B cell (primary cell): ENCODE measurements around the gene FANCC. TPM values are rescaled to one million over a fixed set of nuclear protein-coding genes. Genes with fewer than 3 reads are reported as not detected.

Source experiments
- ATAC-seq: fragments of 200-7000 bp; cut with Tn5 transposase; one replicate; pipeline ENCODE4 v1.10.0; 2021; ENCODE audit warnings: low read depth, mild to moderate bottlenecking, moderate number of reproducible peaks, moderate library complexity
- CTCF ChIA-PET: fragments of 350-600 bp; sonication (Branson Sonifier 250); formaldehyde crosslinking; loops from one replicate; lab custom pipeline; 2021; ENCODE audit warnings: antibody characterized with exemption, inconsistent platforms; lab: Charles Lee
- POLR2A ChIA-PET: fragments of 350-600 bp; sonication (Branson Sonifier 250); formaldehyde crosslinking; loops from one replicate; lab custom pipeline; 2021; ENCODE audit warnings: antibody characterized with exemption; lab: Charles Lee
- DNase-seq: peaks from one replicate; pipeline ENCODE4 v3.0.0; 2013
- H2AFZ ChIP-seq: 2 replicates; pipeline ENCODE4 v1.6.1; 2012; ENCODE audit warnings: mild to moderate bottlenecking, low read depth, low read length; ENCODE audit not compliant: insufficient read depth, poor library complexity, severe bottlenecking
- H3K27ac ChIP-seq, 2 donors: 1 replicate in 1 of 2; 2 replicates in 1 of 2; pipeline ENCODE4 v1.5.1; 2012 to 2013; ENCODE audit warnings: low read length in 2 of 2, mild to moderate bottlenecking in 2 of 2, moderate library complexity in 1 of 2
- H3K27me3 ChIP-seq, 4 experiments: fragments of 200-600 bp in 1 of 4; sonication (generic) in 1 of 4; replicated peaks in 1 of 4; 1 replicate in 2 of 4; 2 replicates in 2 of 4; pipeline versions ENCODE4 v1.6.1 to v1.7.0; 2013 to 2016; ENCODE audit warnings: low read length in 3 of 4, mild to moderate bottlenecking in 2 of 4, mixed read lengths in 1 of 4, moderate library complexity in 1 of 4; ENCODE audit not compliant: insufficient read depth in 4 of 4, control insufficient read depth in 3 of 4; ENCODE audit errors: control extremely low read depth in 1 of 4
- H3K36me3 ChIP-seq, 2 experiments: replicated peaks in 1 of 2; 1 replicate in 1 of 2; 2 replicates in 1 of 2; pipeline versions ENCODE4 v1.6.1 to v1.7.1; 2013; ENCODE audit warnings: low read length in 1 of 2; ENCODE audit not compliant: insufficient read depth in 2 of 2, control insufficient read depth in 1 of 2; ENCODE audit errors: control extremely low read depth in 1 of 2, extremely low read depth in 1 of 2
- H3K4me1 ChIP-seq, 2 donors: fragments of 200-600 bp in 1 of 2; sonication (generic) in 1 of 2; 1 replicate in 1 of 2; 2 replicates in 1 of 2; pipeline versions ENCODE4 v1.5.1 to v1.6.1; 2013 to 2017; ENCODE audit warnings: low read length in 2 of 2; ENCODE audit not compliant: control insufficient read depth in 2 of 2, insufficient read depth in 2 of 2
- H3K4me2 ChIP-seq: replicated peaks from 2 replicates; pipeline ENCODE3; 2012; ENCODE audit warnings: mild to moderate bottlenecking, low read depth, low read length; ENCODE audit not compliant: poor library complexity, severe bottlenecking
- H3K4me3 ChIP-seq, 5 experiments: fragments of 200-600 bp in 1 of 5; sonication (generic) in 1 of 5; 1 replicate in 3 of 5; 2 replicates in 2 of 5; pipeline versions ENCODE4 v1.5.1 to v1.7.0; 2011 to 2016; ENCODE audit warnings: low read length in 4 of 5, mild to moderate bottlenecking in 4 of 5, low read depth in 2 of 5, control low read depth in 1 of 5, moderate library complexity in 1 of 5; ENCODE audit not compliant: insufficient read depth in 1 of 5; ENCODE audit errors: control extremely low read depth in 1 of 5, extremely low read depth in 1 of 5
- H3K79me2 ChIP-seq: fragments of 200-600 bp; sonication (generic); one replicate; pipeline ENCODE4 v1.6.0; 2016; ENCODE audit warnings: low read length; ENCODE audit not compliant: control insufficient read depth, insufficient read depth
- H3K9ac ChIP-seq: fragments of 200-600 bp; sonication (generic); 2 replicates; pipeline ENCODE4 v1.6.1; 2017; ENCODE audit warnings: mild to moderate bottlenecking, low read length, moderate library complexity
- H3K9me3 ChIP-seq, 3 donors: one replicate each; pipeline versions ENCODE4 v1.6.1 to v1.7.1; 2013; ENCODE audit warnings: low read length in 2 of 3; ENCODE audit not compliant: control insufficient read depth in 2 of 3, insufficient read depth in 1 of 3; ENCODE audit errors: control extremely low read depth in 1 of 3
- H4K20me1 ChIP-seq: 2 replicates; pipeline ENCODE4 v1.6.0; 2012; ENCODE audit warnings: mild to moderate bottlenecking, low read length; ENCODE audit not compliant: insufficient read depth, control insufficient read depth, poor library complexity, severe bottlenecking
- H3K27ac Mint-ChIP-seq: one replicate; pipeline ENCODE4 v1.8.0; 2021; ENCODE audit warnings: mixed read lengths
- H3K27me3 Mint-ChIP-seq: one replicate; pipeline ENCODE4 v1.8.0; 2021; ENCODE audit warnings: mixed read lengths
- H3K4me1 Mint-ChIP-seq: one replicate; pipeline ENCODE4 v1.8.0; 2021; ENCODE audit warnings: mixed read lengths
- H3K4me3 Mint-ChIP-seq: one replicate; pipeline ENCODE4 v1.8.0; 2021; ENCODE audit warnings: mixed read lengths
- H3K9me3 Mint-ChIP-seq: one replicate; pipeline ENCODE4 v1.8.0; 2022; ENCODE audit warnings: mixed read lengths; ENCODE audit not compliant: insufficient read depth
- EZH2 ChIP-seq: IDR thresholded peaks from 2 replicates; pipeline ENCODE4 v1.6.1; 2012; ENCODE audit warnings: borderline replicate concordance, low read depth, mild to moderate bottlenecking, moderate library complexity, low read length; ENCODE audit not compliant: insufficient read depth, poor library complexity, severe bottlenecking
- WGBS: methylation state at CpG from one replicate; pipeline ENCODE4 v1.1.5; 2013; ENCODE audit warnings: missing lambda C conversion rate; ENCODE audit not compliant: insufficient coverage; 5-methylcytosine and 5-hydroxymethylcytosine counted together
- intact Hi-C: fragments of 100-400 bp; cut with micrococcal nuclease; formaldehyde crosslinking; loops from one replicate; pipeline ENCODE4 v1.10.0; 2022
- polyA plus RNA-seq: library from polyadenylated mRNA; depleted of rRNA; stranded (reverse); fragments of >200 nt; gene quantifications from 2 replicates; pipeline ENCODE4 v1.2.3, GENCODE V29; 2012
- total RNA-seq, 2 donors: library from RNA; stranded (reverse); fragments of 120-200 nt in 1 of 2; gene quantifications; 1 replicate in 1 of 2; 2 replicates in 1 of 2; pipeline versions ENCODE4 v1.2.3 to v1.2.4, GENCODE V29; 2013 to 2022
- TF ChIP-seq, protein P1 (sequence below): fragments of 200-600 bp; IDR thresholded peaks from one replicate; pipeline ENCODE4 v1.8.0; 2022; ENCODE audit warnings: antibody characterized with exemption, mild to moderate bottlenecking

FANCC gene
- total and polyA plus RNA-seq, 2 donors (not counting 1 experiment from before 2014, with no cell fraction given) = 1.8 to 11.1 TPM

DNA sequence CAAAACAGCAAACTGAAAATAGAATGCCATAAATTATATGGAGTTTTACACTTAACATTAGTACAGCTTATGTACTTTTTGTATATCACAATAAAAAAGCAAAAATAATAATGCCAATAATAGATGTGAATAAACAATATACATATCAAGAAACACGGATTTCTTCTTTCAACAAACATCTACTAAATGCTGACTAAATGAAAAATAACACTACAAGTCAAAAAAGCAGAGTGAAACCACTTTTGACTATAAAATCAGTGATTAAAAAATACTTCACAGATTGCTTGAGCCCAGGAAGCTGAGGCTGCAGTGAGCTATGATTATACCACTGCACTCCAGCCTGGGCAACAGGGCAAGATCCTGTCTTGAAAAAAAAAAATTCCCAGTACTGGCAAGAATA, 32.2 kb downstream of the FANCC start:
- Histone ChIP-seq H3K4me3 (no peak overlapping the region), H3K9me3 (peaks cover 0 to 14% (median 6%) of the 10 kb centered on the region in 3 donors), H3K27ac (no peak overlapping the region), H2AFZ (no peak overlapping the region), H3K9ac (no peak overlapping the region), H3K4me1 (no peaks in the 10 kb centered on the region), H3K27me3 (no peaks in the 10 kb centered on the region), H3K36me3 (no peaks in the 10 kb centered on the region), H3K4me2 (no peak overlapping the region), H4K20me1 (no peaks in the 10 kb centered on the region), H3K79me2 (no peaks in the 10 kb centered on the region)
- no peak overlapping the region for H3K27ac Mint-ChIP-seq
- TF ChIP-seq EZH2 = no peak
- TF ChIP-seq, protein P1, sequence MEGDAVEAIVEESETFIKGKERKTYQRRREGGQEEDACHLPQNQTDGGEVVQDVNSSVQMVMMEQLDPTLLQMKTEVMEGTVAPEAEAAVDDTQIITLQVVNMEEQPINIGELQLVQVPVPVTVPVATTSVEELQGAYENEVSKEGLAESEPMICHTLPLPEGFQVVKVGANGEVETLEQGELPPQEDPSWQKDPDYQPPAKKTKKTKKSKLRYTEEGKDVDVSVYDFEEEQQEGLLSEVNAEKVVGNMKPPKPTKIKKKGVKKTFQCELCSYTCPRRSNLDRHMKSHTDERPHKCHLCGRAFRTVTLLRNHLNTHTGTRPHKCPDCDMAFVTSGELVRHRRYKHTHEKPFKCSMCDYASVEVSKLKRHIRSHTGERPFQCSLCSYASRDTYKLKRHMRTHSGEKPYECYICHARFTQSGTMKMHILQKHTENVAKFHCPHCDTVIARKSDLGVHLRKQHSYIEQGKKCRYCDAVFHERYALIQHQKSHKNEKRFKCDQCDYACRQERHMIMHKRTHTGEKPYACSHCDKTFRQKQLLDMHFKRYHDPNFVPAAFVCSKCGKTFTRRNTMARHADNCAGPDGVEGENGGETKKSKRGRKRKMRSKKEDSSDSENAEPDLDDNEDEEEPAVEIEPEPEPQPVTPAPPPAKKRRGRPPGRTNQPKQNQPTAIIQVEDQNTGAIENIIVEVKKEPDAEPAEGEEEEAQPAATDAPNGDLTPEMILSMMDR = no peak
- peaks cover 2% of the 10 kb centered on the region for H3K9me3 Mint-ChIP-seq
- H3K27me3 Mint-ChIP-seq = no peaks in the 10 kb centered on the region
- H3K4me3 Mint-ChIP-seq = no peak overlapping the region
- ChIA-PET CTCF (no interaction called here), POLR2A (no interaction called here)
- WGBS = no CpG with 5 or more reads among the region's 1 CpG
- ATAC-seq (no peak), DNase-seq (no peak)
- intact Hi-C loops = no loop called here
- H3K4me1 Mint-ChIP-seq = no peaks in the 10 kb centered on the region

DNA sequence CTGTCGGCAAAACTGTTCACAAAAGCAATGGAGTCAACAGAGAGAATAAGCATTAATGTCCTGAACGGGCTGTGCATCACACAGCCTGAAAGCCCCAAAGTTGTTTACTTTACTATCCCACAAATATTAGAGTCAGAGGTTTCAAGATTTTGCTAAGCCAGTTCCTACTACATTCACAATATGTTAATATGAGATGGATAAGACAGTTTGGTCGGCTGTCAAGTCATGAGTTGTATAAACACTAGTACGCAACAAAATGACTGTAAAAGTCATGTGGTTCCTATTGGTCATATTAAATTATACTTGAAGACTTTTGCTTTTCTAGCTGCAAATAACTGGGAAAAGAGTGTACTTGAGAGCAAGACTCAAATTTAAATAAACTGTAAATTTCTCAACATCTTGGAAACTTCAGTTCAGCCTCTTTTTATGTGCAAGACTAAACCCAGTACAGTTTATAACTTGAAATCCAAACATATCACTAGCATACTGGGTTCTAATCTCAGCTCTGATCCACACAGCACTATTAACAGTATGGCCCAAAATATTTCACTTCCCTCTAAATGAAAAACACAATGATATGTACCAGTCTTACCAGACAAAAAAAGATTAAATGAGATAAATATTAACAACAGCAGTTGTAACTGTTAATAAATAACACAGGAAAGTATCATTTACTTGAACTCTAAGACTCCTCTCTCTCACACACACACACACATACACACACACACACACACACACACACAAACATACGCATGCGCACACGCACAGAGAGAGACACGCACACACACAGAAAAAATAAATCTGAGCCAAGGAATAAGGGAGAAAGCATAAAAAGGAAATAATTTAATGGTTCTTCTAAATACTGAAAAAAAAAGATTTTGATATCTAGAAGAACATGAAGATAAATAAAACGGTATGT, 33.1 kb downstream of the FANCC start:
- no peaks in the 10 kb centered on the region for H3K79me2 ChIP-seq
- H2AFZ ChIP-seq = no peak overlapping the region
- peaks cover 7% of the 10 kb centered on the region for H3K9me3 Mint-ChIP-seq
- H3K36me3 ChIP-seq = no peaks in the 10 kb centered on the region
- no peak overlapping the region for H3K27ac ChIP-seq
- 100% methylated on average over 1 of the region's 9 CpGs for WGBS
- ATAC-seq (no peak), DNase-seq (no peak)
- H3K4me1 Mint-ChIP-seq = no peaks in the 10 kb centered on the region
- no peaks in the 10 kb centered on the region for H3K4me1 ChIP-seq
- peaks cover 5 to 14% (median 6%) of the 10 kb centered on the region in 3 donors for H3K9me3 ChIP-seq
- H3K27me3 Mint-ChIP-seq = no peaks in the 10 kb centered on the region
- no peaks in the 10 kb centered on the region for H3K27me3 ChIP-seq
- no peak overlapping the region for H3K4me3 ChIP-seq
- ChIA-PET POLR2A (no interaction called here), CTCF (no interaction called here)
- no peaks in the 10 kb centered on the region for H4K20me1 ChIP-seq
- no peak overlapping the region for H3K4me3 Mint-ChIP-seq
- TF ChIP-seq, protein P1 = no peak
- TF ChIP-seq EZH2 = no peak
- intact Hi-C loops = no loop called here
- H3K4me2 ChIP-seq = no peak overlapping the region
- no peak overlapping the region for H3K27ac Mint-ChIP-seq
- H3K9ac ChIP-seq = no peak overlapping the region
